RWPE2 (cell line): ENCODE measurements around the gene SLC5A10.

Source experiments
- ATAC-seq: fragments of 200-7000 bp; cut with Tn5 transposase; 3 replicates; pipeline ENCODE4 v1.9.1; 2021; ENCODE audit warnings: low read depth
- DNase-seq: peaks from one replicate; pipeline ENCODE4 v3.0.0-alpha.2; 2020; ENCODE audit warnings: low spot score
- H3K27ac ChIP-seq: fragments of 450-650 bp; 2 replicates; pipeline ENCODE4 v1.5.1; 2017; ENCODE audit warnings: mild to moderate bottlenecking; ENCODE audit not compliant: poor library complexity, severe bottlenecking
- H3K27me3 ChIP-seq: fragments of 250-450 bp; sonication (Bioruptor Pico); 2 replicates; pipeline ENCODE4 v1.5.1; 2021; ENCODE audit warnings: mild to moderate bottlenecking, moderate library complexity; ENCODE audit not compliant: insufficient read depth, poor library complexity, severe bottlenecking
- H3K36me3 ChIP-seq: fragments of 250-450 bp; sonication (Bioruptor Pico); 2 replicates; pipeline ENCODE4 v1.5.1; 2020; ENCODE audit warnings: low read depth, mild to moderate bottlenecking, moderate library complexity
- H3K4me1 ChIP-seq: fragments of 250-450 bp; sonication (Bioruptor Pico); 2 replicates; pipeline ENCODE4 v1.5.1; 2021; ENCODE audit warnings: mild to moderate bottlenecking, moderate library complexity; ENCODE audit not compliant: insufficient read depth, poor library complexity, severe bottlenecking
- H3K4me3 ChIP-seq: fragments of 250-450 bp; sonication (Bioruptor Pico); 2 replicates; pipeline ENCODE4 v1.5.1; 2021; ENCODE audit warnings: mild to moderate bottlenecking, moderate library complexity; ENCODE audit not compliant: severe bottlenecking
- H3K9me3 ChIP-seq: fragments of 250-450 bp; sonication (Bioruptor Pico); 2 replicates; pipeline ENCODE4 v1.5.1; 2021; ENCODE audit warnings: mild to moderate bottlenecking, moderate library complexity; ENCODE audit not compliant: severe bottlenecking
- CTCF ChIP-seq: fragments of 450-650 bp; IDR thresholded peaks from one replicate; pipeline ENCODE4 v1.5.1; 2017; ENCODE audit warnings: mild to moderate bottlenecking, moderate library complexity; ENCODE audit not compliant: poor library complexity, severe bottlenecking

The SLC5A10 gene

GRCh38 chr17:18976201-18976600 lies 24.2 kb downstream of the SLC5A10 start:
- Histone ChIP-seq H3K27ac (no peak overlapping the region), H3K4me3 (no peak overlapping the region), H3K36me3 (peaks cover 77% of the 10 kb centered on the region), H3K4me1 (no peaks in the 10 kb centered on the region), H3K9me3 (no peaks in the 10 kb centered on the region), H3K27me3 (no peaks in the 10 kb centered on the region)
- no peak for TF ChIP-seq CTCF
- DNase-seq = no peak
- no peak for ATAC-seq

DNA sequence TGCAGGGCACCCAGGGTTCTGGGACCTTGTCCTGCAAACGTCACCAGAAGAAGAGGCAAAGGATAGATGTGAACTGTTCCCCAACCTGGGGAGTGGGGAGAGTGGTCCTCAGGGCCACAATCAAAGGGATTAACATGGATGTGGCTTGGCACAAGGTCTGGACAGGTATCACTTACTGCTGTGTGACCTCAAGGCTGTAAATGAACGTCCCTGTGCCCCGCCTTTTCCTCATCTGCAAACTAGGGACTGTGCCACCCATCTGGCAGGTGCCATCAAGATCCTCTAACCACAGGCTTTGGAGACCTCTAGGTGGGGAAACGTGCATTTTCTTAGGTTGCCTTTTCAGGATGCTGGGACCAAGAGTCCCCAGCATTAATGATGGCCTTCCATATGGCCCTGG lies 25.1 kb downstream of the SLC5A10 start:
- ATAC-seq = no peak
- Histone ChIP-seq H3K27me3 (no peaks in the 10 kb centered on the region), H3K4me3 (no peak overlapping the region), H3K27ac (no peak overlapping the region), H3K4me1 (no peaks in the 10 kb centered on the region), H3K36me3 (peaks cover 69% of the 10 kb centered on the region), H3K9me3 (no peaks in the 10 kb centered on the region)
- no peak for DNase-seq
- TF ChIP-seq CTCF = no peak

DNA sequence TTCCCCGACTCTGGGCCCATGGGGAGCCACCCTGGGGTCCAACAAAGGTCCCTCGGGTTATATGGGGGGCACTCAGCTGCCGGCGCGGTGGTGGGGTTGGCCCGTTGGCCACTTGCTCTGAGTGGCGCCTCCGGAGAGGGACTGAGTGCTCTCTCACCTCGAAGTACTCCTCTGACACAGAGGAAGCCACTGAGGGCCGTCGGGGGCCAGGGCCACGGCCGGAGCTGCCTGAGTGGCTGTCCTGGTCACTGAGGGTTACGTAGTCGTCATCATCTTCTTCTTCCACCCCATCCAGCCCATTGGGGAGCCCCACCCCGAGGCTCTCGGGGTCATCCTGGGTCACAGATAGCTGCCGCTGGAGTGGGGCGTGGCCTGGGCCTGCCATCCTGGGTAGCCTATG lies 25.7 kb downstream of the SLC5A10 start:
- Histone ChIP-seq H3K4me3 (no peak overlapping the region), H3K9me3 (no peaks in the 10 kb centered on the region), H3K27me3 (no peaks in the 10 kb centered on the region), H3K27ac (no peak overlapping the region), H3K36me3 (peaks cover 69% of the 10 kb centered on the region), H3K4me1 (no peaks in the 10 kb centered on the region)
- ATAC-seq (no peak), DNase-seq (no peak)
- no peak for TF ChIP-seq CTCF

GRCh38 chr17:18978050-18978449 lies 26.1 kb downstream of the SLC5A10 start:
- no peak overlapping the region for H3K27ac ChIP-seq
- no peaks in the 10 kb centered on the region for H3K27me3 ChIP-seq
- H3K4me1 ChIP-seq = no peaks in the 10 kb centered on the region
- no peak overlapping the region for H3K4me3 ChIP-seq
- ATAC-seq (no peak), DNase-seq (no peak)
- TF ChIP-seq CTCF = no peak
- H3K36me3 ChIP-seq = peaks cover 67% of the 10 kb centered on the region
- H3K9me3 ChIP-seq = no peaks in the 10 kb centered on the region

- Histone ChIP-seq H3K4me1 (no peaks in the 10 kb centered on the region), H3K27ac (no peak overlapping the region), H3K27me3 (no peaks in the 10 kb centered on the region), H3K9me3 (no peaks in the 10 kb centered on the region), H3K4me3 (no peak overlapping the region), H3K36me3 (peaks cover 63% of the 10 kb centered on the region)
- no peak for ATAC-seq
- no peak for DNase-seq
- TF ChIP-seq CTCF = no peak
Measured at GRCh38 chr17:18978655-18979054, 26.7 kb downstream of the SLC5A10 start.
